ENCODE results near the gene ZNF107.

Gene ZNF107

GRCh38 chr7:64665980-64666662, at the start of gene ZNF107:
ZNF107 (plus strand) TSS chr7:64666133; CDS start chr7:64666283, 150 bp downstream.
- intact Hi-C loops (cut with DNase I) = loop anchor here (5.0 to 10.0 kb wide), 3 partner anchors 104 to 359 kb away; partner anchors contain the start of genes ZNF138 and ZNF680

GRCh38 chr7:64618785-64619456, 47.0 kb upstream of the ZNF107 start:
- intact Hi-C loops (cut with DNase I) = no loop called here
- DNase-seq = no peak

More at GRCh38 chr7:64665980-64666662, at the start of gene ZNF107:
- DNase-seq = peak; percentile 89 to 99 (median 96)

- intact Hi-C loops (cut with DNase I) = no loop called here
Measured at GRCh38 chr7:64619705-64620104, 46.2 kb upstream of the ZNF107 start.

GRCh38 chr7:64621656-64622055, 44.3 kb upstream of the ZNF107 start:
- intact Hi-C loops (cut with DNase I) = no loop called here
- no peak for DNase-seq

More at GRCh38 chr7:64619705-64620104, 46.2 kb upstream of the ZNF107 start:
- DNase-seq = no peak

- intact Hi-C loops (cut with DNase I) = no loop called here
Measured at GRCh38 chr7:64625114-64626082, 40.5 kb upstream of the ZNF107 start.

GRCh38 chr7:64626083-64626469, 39.9 kb upstream of the ZNF107 start:
- DNase-seq = no peak
- intact Hi-C loops (cut with DNase I) = no loop called here

More at GRCh38 chr7:64625114-64626082, 40.5 kb upstream of the ZNF107 start:
- DNase-seq = no peak

- intact Hi-C loops (cut with DNase I) = no loop called here
- DNase-seq = no peak
Measured at GRCh38 chr7:64626557-64626956, 39.4 kb upstream of the ZNF107 start.

GRCh38 chr7:64628192-64628591, 37.7 kb upstream of the ZNF107 start:
- DNase-seq = no peak
- intact Hi-C loops (cut with DNase I) = no loop called here

GRCh38 chr7:64628721-64629120, 37.2 kb upstream of the ZNF107 start:
- intact Hi-C loops (cut with DNase I) = no loop called here
- DNase-seq = no peak

- no peak for DNase-seq
- intact Hi-C loops (cut with DNase I) = no loop called here
Measured at GRCh38 chr7:64630496-64630895, 35.4 kb upstream of the ZNF107 start.

GRCh38 chr7:64632029-64632428, 33.9 kb upstream of the ZNF107 start:
- intact Hi-C loops (cut with DNase I) = no loop called here
- no peak for DNase-seq

- DNase-seq = no peak
- intact Hi-C loops (cut with DNase I) = no loop called here
Measured at GRCh38 chr7:64633401-64633800, 32.5 kb upstream of the ZNF107 start.

- no peak for DNase-seq
- intact Hi-C loops (cut with DNase I) = no loop called here
Measured at GRCh38 chr7:64634406-64635062, 31.4 kb upstream of the ZNF107 start.

GRCh38 chr7:64636386-64636785, 29.5 kb upstream of the ZNF107 start:
- intact Hi-C loops (cut with DNase I) = no loop called here
- DNase-seq = no peak

GRCh38 chr7:64637521-64638445, 28.1 kb upstream of the ZNF107 start:
- intact Hi-C loops (cut with DNase I) = no loop called here
- no peak for DNase-seq

- DNase-seq = no peak
- intact Hi-C loops (cut with DNase I) = no loop called here
Measured at GRCh38 chr7:64638822-64639221, 27.1 kb upstream of the ZNF107 start.

GRCh38 chr7:64639267-64640001, 26.5 kb upstream of the ZNF107 start:
- intact Hi-C loops (cut with DNase I) = no loop called here
- DNase-seq = no peak

- DNase-seq = no peak
- intact Hi-C loops (cut with DNase I) = no loop called here
Measured at GRCh38 chr7:64640504-64640903, 25.4 kb upstream of the ZNF107 start.

- intact Hi-C loops (cut with DNase I) = no loop called here
Measured at GRCh38 chr7:64642046-64642445, 23.9 kb upstream of the ZNF107 start.

More at GRCh38 chr7:64642046-64642445, 23.9 kb upstream of the ZNF107 start:
- no peak for DNase-seq
